PC-3 (cell line): ENCODE results near the gene RNF182. TPM values are rescaled to one million over a fixed set of nuclear protein-coding genes. Genes with fewer than 3 reads are reported as not detected.
A peak's percentile ranks its signal among the peaks of the same experiment; 100 is the strongest.

Source experiments
- ATAC-seq: fragments of 200-7000 bp; cut with Tn5 transposase; 2 replicates; pipeline ENCODE4 v1.9.1; 2020; ENCODE audit warnings: mild to moderate bottlenecking, moderate library complexity
- BruUV-seq: library from RNA; stranded (reverse); fragments of 400-500 nt; replicated peaks from 2 replicates; lab custom pipeline; 2021; lab: Mats Ljungman, UMichigan
- CTCF ChIA-PET: fragments of 300-600 bp; sonication (Branson Sonifier 250); formaldehyde crosslinking; loops from one replicate; lab custom pipeline; 2022; ENCODE audit warnings: antibody characterized with exemption; lab: Charles Lee
- POLR2A ChIA-PET: fragments of 300-600 bp; sonication (Branson Sonifier 250); formaldehyde crosslinking; loops from one replicate; lab custom pipeline; 2022; ENCODE audit warnings: antibody characterized with exemption; ENCODE audit not compliant: unreplicated experiment; lab: Charles Lee
- DNase-seq: peaks from one replicate; pipeline ENCODE4 v3.0.0-alpha.2; 2015
- H2AFZ ChIP-seq: fragments of 300-600 bp; sonication (generic); 2 replicates; pipeline ENCODE4 v1.6.0; 2016; ENCODE audit warnings: antibody characterized with exemption, low read length
- H3F3A ChIP-seq: fragments of 300-600 bp; sonication (generic); one replicate; pipeline ENCODE4 v1.6.0; 2017; ENCODE audit warnings: antibody characterized with exemption, low read length, control low read depth, mild to moderate bottlenecking; ENCODE audit not compliant: unreplicated experiment
- H3K27ac ChIP-seq: fragments of 300-600 bp; sonication (generic); 2 replicates; pipeline ENCODE4 v1.5.1; 2016; ENCODE audit warnings: mild to moderate bottlenecking, low read length
- H3K27me3 ChIP-seq: fragments of 300-600 bp; sonication (generic); 2 replicates; pipeline ENCODE4 v1.6.1; 2016; ENCODE audit warnings: low read length, mixed read lengths
- H3K36me3 ChIP-seq: fragments of 300-600 bp; sonication (generic); 2 replicates; pipeline ENCODE4 v1.6.1; 2016; ENCODE audit warnings: low read depth, mixed run types, low read length, mixed read lengths
- H3K4me1 ChIP-seq: fragments of 300-600 bp; sonication (generic); 2 replicates; pipeline ENCODE4 v1.5.1; 2016; ENCODE audit warnings: low read length; ENCODE audit not compliant: insufficient read depth
- H3K4me2 ChIP-seq: fragments of 300-600 bp; sonication (generic); 2 replicates; pipeline ENCODE4 v1.6.0; 2016; ENCODE audit warnings: low read length
- H3K4me3 ChIP-seq: fragments of 300-600 bp; sonication (generic); 2 replicates; pipeline ENCODE4 v1.5.1; 2016; ENCODE audit warnings: mild to moderate bottlenecking, low read length, mixed read lengths
- H3K79me2 ChIP-seq: fragments of 300-600 bp; sonication (generic); 2 replicates; pipeline ENCODE4 v1.6.1; 2017; ENCODE audit warnings: low read length, mixed read lengths
- H3K9ac ChIP-seq: fragments of 300-600 bp; sonication (generic); 2 replicates; pipeline ENCODE4 v1.6.0; 2016; ENCODE audit warnings: mild to moderate bottlenecking, low read length
- H3K9me2 ChIP-seq: fragments of 300-600 bp; sonication (generic); replicated peaks from 2 replicates; pipeline ENCODE4 v1.6.1; 2016; ENCODE audit warnings: mixed run types, low read length, mixed read lengths
- H3K9me3 ChIP-seq: fragments of 300-600 bp; sonication (generic); 2 replicates; pipeline ENCODE4 v1.6.1; 2016; ENCODE audit warnings: low read length, mixed read lengths
- H4K20me1 ChIP-seq: fragments of 300-600 bp; sonication (generic); 2 replicates; pipeline ENCODE4 v1.6.1; 2016; ENCODE audit warnings: low read length, mixed read lengths
- CTCF ChIP-seq: fragments of 300-600 bp; sonication (generic); conservative IDR thresholded peaks from 2 replicates; pipeline ENCODE4 v1.5.1; 2017; ENCODE audit warnings: antibody characterized with exemption, low read depth, mild to moderate bottlenecking, low read length
- EZH2 ChIP-seq: fragments of 300-600 bp; sonication (generic); IDR thresholded peaks from one replicate; pipeline ENCODE4 v1.6.1; 2017; ENCODE audit warnings: antibody characterized with exemption, mild to moderate bottlenecking, low read length; ENCODE audit not compliant: unreplicated experiment
- EZH2phosphoT487 ChIP-seq: fragments of 300-600 bp; sonication (generic); IDR thresholded peaks from 2 replicates; pipeline ENCODE4 v1.6.1; 2018; ENCODE audit warnings: mild to moderate bottlenecking, antibody characterized with exemption, low read length, borderline replicate concordance
- intact Hi-C: fragments of 100-400 bp; cut with micrococcal nuclease; formaldehyde crosslinking; loops from 2 replicates; pipeline ENCODE4 v1.9.0; 2023
- total RNA-seq: library from RNA; depleted of rRNA; stranded (reverse); fragments of >200 nt; gene quantifications from 2 replicates; pipeline ENCODE4 v1.2.3, GENCODE V29; 2014

Gene RNF182
- total RNA-seq, 1 experiment from 2014 or later = 24.7 TPM

- Histone ChIP-seq H3K4me1 (peaks cover 31% of the 10 kb centered on the region), H3K27me3 (no peaks in the 10 kb centered on the region), H3K9ac (no peak overlapping the region), H2AFZ (peak overlapping the region; percentile 55), H3K79me2 (peaks cover 72% of the 10 kb centered on the region), H3F3A (no peaks in the 10 kb centered on the region), H3K36me3 (peaks cover 3% of the 10 kb centered on the region; the same call in 1 of the 2 replicates), H4K20me1 (no peaks in the 10 kb centered on the region), H3K4me3 (peak overlapping the region; percentile 74), H3K4me2 (peak overlapping the region; percentile 85), H3K27ac (no peak overlapping the region), H3K9me3 (no peaks in the 10 kb centered on the region), H3K9me2 (no peaks in the 10 kb centered on the region)
- TF ChIP-seq CTCF = peak; percentile 59
- TF ChIP-seq EZH2phosphoT487 = no peak
- CTCF ChIA-PET = no interaction called here
- ATAC-seq = peak; percentile 19
- BruUV-seq = no TSS peak
- POLR2A ChIA-PET = interaction anchor here (0.6 kb wide), 1 partner anchor 119 kb away, joined by 3 read pairs; no protein-coding TSS in a partner anchor
- intact Hi-C loops = loop anchor here (1.0 to 2.0 kb wide), 3 partner anchors 26 to 120 kb away; no protein-coding TSS in a partner anchor
- DNase-seq = peak; percentile 72
Observed at GRCh38 chr6:13927203-13927602, 2.5 kb downstream of the RNF182 start.

- Histone ChIP-seq H3K9me2 (no peaks in the 10 kb centered on the region), H3K4me2 (no peak overlapping the region), H3K9me3 (no peaks in the 10 kb centered on the region), H3K9ac (no peak overlapping the region), H4K20me1 (no peaks in the 10 kb centered on the region), H2AFZ (no peak overlapping the region), H3K4me1 (peaks cover 21% of the 10 kb centered on the region), H3K36me3 (peaks cover 3% of the 10 kb centered on the region; the same call in 1 of the 2 replicates), H3F3A (no peaks in the 10 kb centered on the region), H3K27ac (no peak overlapping the region), H3K27me3 (no peaks in the 10 kb centered on the region), H3K79me2 (peaks cover 91% of the 10 kb centered on the region), H3K4me3 (no peak overlapping the region)
- BruUV-seq = no TSS peak
- intact Hi-C loops = no loop called here
- CTCF ChIA-PET = no interaction called here
- POLR2A ChIA-PET = interaction anchor here (0.6 to 0.7 kb wide), 2 partner anchors 140 to 541 kb away, joined by 3 to 4 read pairs; no protein-coding TSS in a partner anchor
- TF ChIP-seq EZH2phosphoT487 (no peak), EZH2 (no peak), CTCF (no peak)
- no peak for DNase-seq
- no peak for ATAC-seq
Observed at GRCh38 chr6:13929196-13929595, 4.4 kb downstream of the RNF182 start.

GRCh38 chr6:13931797-13932402, 7.1 kb downstream of the RNF182 start:
- H3K27ac ChIP-seq = no peak overlapping the region
- no peaks in the 10 kb centered on the region for H3K9me3 ChIP-seq
- TF ChIP-seq EZH2 = no peak
- TF ChIP-seq CTCF = no peak
- TF ChIP-seq EZH2phosphoT487 = no peak
- no peaks in the 10 kb centered on the region for H3K27me3 ChIP-seq
- no peak overlapping the region for H3K4me2 ChIP-seq
- no peak overlapping the region for H2AFZ ChIP-seq
- no peaks in the 10 kb centered on the region for H3K9me2 ChIP-seq
- H3F3A ChIP-seq = no peaks in the 10 kb centered on the region
- H3K79me2 ChIP-seq = peaks cover 99% of the 10 kb centered on the region
- ATAC-seq = no peak
- no peak overlapping the region for H3K4me3 ChIP-seq
- H3K36me3 ChIP-seq = peaks cover 1% of the 10 kb centered on the region; the same call in 1 of the 2 replicates
- intact Hi-C loops = no loop called here
- ChIA-PET POLR2A (no interaction called here), CTCF (no interaction called here)
- no TSS peak for BruUV-seq
- no peak for DNase-seq
- H3K4me1 ChIP-seq = peaks cover 12% of the 10 kb centered on the region
- no peaks in the 10 kb centered on the region for H4K20me1 ChIP-seq
- H3K9ac ChIP-seq = no peak overlapping the region
